Fibroblast of lung (primary cell): Measurements from ENCODE around the gene SH2D4B. TPM values are rescaled to one million over a fixed set of nuclear protein-coding genes. Genes with fewer than 3 reads are reported as not detected.

Experiments used
- DNase-seq, 2 donors: peaks; one replicate each; pipeline versions ENCODE4 v3.0.0 to v3.0.0-alpha.2; 2010; ENCODE audit warnings: low read depth in 2 of 2
- H2AFZ ChIP-seq: 2 replicates; pipeline ENCODE4 v1.5.1; 2012; ENCODE audit warnings: low read length, control low read depth, inconsistent platforms
- H3K27ac ChIP-seq: 2 replicates; pipeline ENCODE4 v1.5.1; 2011; ENCODE audit warnings: low read length, control low read depth; ENCODE audit not compliant: insufficient read depth
- H3K27me3 ChIP-seq: 2 replicates; pipeline ENCODE4 v1.5.1; 2011; ENCODE audit warnings: mild to moderate bottlenecking, low read length; ENCODE audit not compliant: control insufficient read depth, insufficient read depth
- H3K36me3 ChIP-seq: 2 replicates; pipeline ENCODE4 v1.5.1; 2011; ENCODE audit warnings: low read length; ENCODE audit not compliant: control insufficient read depth, insufficient read depth
- H3K4me1 ChIP-seq: 2 replicates; pipeline ENCODE4 v1.5.1; 2011; ENCODE audit warnings: low read length; ENCODE audit not compliant: control insufficient read depth, insufficient read depth; ENCODE audit errors: extremely low read depth
- H3K4me2 ChIP-seq: 2 replicates; pipeline ENCODE4 v1.5.1; 2011; ENCODE audit warnings: low read length, control low read depth; ENCODE audit not compliant: insufficient read depth; ENCODE audit errors: extremely low read depth
- H3K4me3 ChIP-seq, 4 experiments: fragments of 200-600 bp in 1 of 4; sonication (generic) in 1 of 4; replicated peaks in 1 of 4; 2 replicates each; pipeline ENCODE4 v1.5.1; 2011 to 2016; ENCODE audit warnings: low read length in 4 of 4, low read depth in 3 of 4, mild to moderate bottlenecking in 3 of 4, control low read depth in 2 of 4, inconsistent platforms in 1 of 4, mixed read lengths in 1 of 4; ENCODE audit not compliant: insufficient read depth in 1 of 4; ENCODE audit errors: control extremely low read depth in 1 of 4
- H3K79me2 ChIP-seq: 2 replicates; pipeline ENCODE4 v1.5.1; 2012; ENCODE audit warnings: mild to moderate bottlenecking, low read length, inconsistent platforms; ENCODE audit not compliant: control insufficient read depth, insufficient read depth
- H3K9ac ChIP-seq: 2 replicates; pipeline ENCODE4 v1.5.1; 2011; ENCODE audit warnings: mild to moderate bottlenecking, low read length, control low read depth; ENCODE audit not compliant: insufficient read depth
- H3K9me3 ChIP-seq: 2 replicates; pipeline ENCODE4 v1.5.1; 2012; ENCODE audit warnings: low read depth, low read length; ENCODE audit not compliant: control insufficient read depth, insufficient read depth
- H4K20me1 ChIP-seq: 2 replicates; pipeline ENCODE4 v1.5.1; 2011; ENCODE audit warnings: low read length; ENCODE audit not compliant: control insufficient read depth, insufficient read depth; ENCODE audit errors: extremely low read depth
- CTCF ChIP-seq, 2 donors: IDR thresholded peaks in 1 of 2; conservative IDR thresholded peaks in 1 of 2; 1 replicate in 1 of 2; 2 replicates in 1 of 2; pipeline ENCODE4 v1.5.1; 2011 to 2012; ENCODE audit warnings: low read length in 2 of 2, control low read depth in 1 of 2, inconsistent platforms in 1 of 2, low read depth in 1 of 2, mild to moderate bottlenecking in 1 of 2
- EZH2 ChIP-seq: IDR thresholded peaks from 2 replicates; pipeline ENCODE4 v1.5.1; 2012; ENCODE audit warnings: low read length, control low read depth, mild to moderate bottlenecking; ENCODE audit errors: missing control alignments
- polyA plus RNA-seq, 2 donors: library from polyadenylated mRNA; depleted of rRNA in 1 of 2; stranded (reverse) in 1 of 2; unstranded in 1 of 2; fragments of >200 nt; gene quantifications; 2 replicates each; pipeline ENCODE4 v1.2.1, GENCODE V29; 2011 to 2012; ENCODE audit warnings: missing spikeins in 1 of 2
- total RNA-seq: library from RNA; depleted of rRNA; stranded (reverse); fragments of >200 nt; gene quantifications from 2 replicates; pipeline ENCODE4 v1.2.1, GENCODE V29; 2014

Gene SH2D4B
- total and polyA plus RNA-seq, 2 donors (not counting 1 experiment from before 2014, with no cell fraction given) = not detected

GRCh38 chr10:80524190-80524909 is 13.4 kb upstream of the SH2D4B start:
- Histone ChIP-seq H3K9ac (no peak overlapping the region), H3K79me2 (no peaks in the 10 kb centered on the region), H3K4me2 (no peak overlapping the region), H3K4me3 (no peak overlapping the region), H3K4me1 (no peaks in the 10 kb centered on the region), H2AFZ (no peak overlapping the region), H4K20me1 (no peaks in the 10 kb centered on the region), H3K27ac (no peak overlapping the region), H3K36me3 (no peaks in the 10 kb centered on the region), H3K9me3 (no peaks in the 10 kb centered on the region), H3K27me3 (no peaks in the 10 kb centered on the region)
- no peak for TF ChIP-seq CTCF (conservative IDR thresholded peaks at IDR 0.05 in 1 of 2, IDR thresholded peaks at IDR 0.05 in 1 of 2; ENCODE audit: low read depth in 1 of 2, low read length in 2 of 2)
- no peak for TF ChIP-seq EZH2
- no peak for DNase-seq

- Histone ChIP-seq H3K36me3 (no peaks in the 10 kb centered on the region), H3K4me3 (no peak overlapping the region), H2AFZ (no peak overlapping the region), H3K79me2 (no peaks in the 10 kb centered on the region), H3K9ac (no peak overlapping the region), H3K4me1 (no peaks in the 10 kb centered on the region), H4K20me1 (no peaks in the 10 kb centered on the region), H3K27ac (no peak overlapping the region), H3K9me3 (no peaks in the 10 kb centered on the region), H3K4me2 (no peak overlapping the region), H3K27me3 (no peaks in the 10 kb centered on the region)
- TF ChIP-seq CTCF (conservative IDR thresholded peaks at IDR 0.05 in 1 of 2, IDR thresholded peaks at IDR 0.05 in 1 of 2; ENCODE audit: low read depth in 1 of 2, low read length in 2 of 2) (no peak), EZH2 (no peak)
- no peak for DNase-seq
Observed at GRCh38 chr10:80526218-80526617, 11.5 kb upstream of the SH2D4B start.

DNA sequence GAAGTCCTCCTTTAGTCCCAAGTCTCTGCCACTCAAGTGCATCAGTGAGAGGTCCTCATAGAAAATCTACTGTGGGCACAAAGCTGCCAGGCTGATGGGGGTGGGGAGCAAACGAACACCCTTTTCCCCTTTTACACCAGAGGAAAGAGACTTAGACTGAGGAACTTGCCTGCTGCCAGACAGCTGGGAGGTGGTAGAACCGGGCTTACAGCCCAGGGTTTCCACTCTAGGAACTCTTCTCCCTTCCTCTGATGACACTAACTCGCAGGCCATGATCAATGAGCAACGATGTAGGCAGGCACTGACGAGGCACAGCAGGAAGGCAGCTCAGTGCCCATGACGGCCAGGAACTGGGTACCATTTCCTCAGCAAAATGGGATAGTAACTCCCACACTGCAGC is 11.0 kb upstream of the SH2D4B start:
- Histone ChIP-seq H3K4me1 (no peaks in the 10 kb centered on the region), H3K9me3 (no peaks in the 10 kb centered on the region), H3K4me3 (no peak overlapping the region), H3K79me2 (no peaks in the 10 kb centered on the region), H3K27ac (no peak overlapping the region), H4K20me1 (no peaks in the 10 kb centered on the region), H3K27me3 (no peaks in the 10 kb centered on the region), H2AFZ (no peak overlapping the region), H3K9ac (no peak overlapping the region), H3K4me2 (no peak overlapping the region), H3K36me3 (no peaks in the 10 kb centered on the region)
- no peak for TF ChIP-seq EZH2
- no peak for TF ChIP-seq CTCF (conservative IDR thresholded peaks at IDR 0.05 in 1 of 2, IDR thresholded peaks at IDR 0.05 in 1 of 2; ENCODE audit: low read depth in 1 of 2, low read length in 2 of 2)
- no peak for DNase-seq
